ENCODE results near the gene ABTB2.
A peak's percentile ranks its signal among the peaks of the same experiment; 100 is the strongest.

ABTB2 gene

GRCh38 chr11:34380696-34381095 is 22.9 kb upstream of the ABTB2 start:
- DNase-seq (ENCODE audit: low spot score), result no peak

GRCh38 chr11:34379539-34379938 is 21.7 kb upstream of the ABTB2 start:
- no peak for TF ChIP-seq CTCF (IDR thresholded peaks at IDR 0.05; ENCODE audit: extremely low read depth, missing control alignments)
- no peak for DNase-seq (ENCODE audit: low spot score)

More at GRCh38 chr11:34380696-34381095, 22.9 kb upstream of the ABTB2 start:
- no peak for TF ChIP-seq CTCF (IDR thresholded peaks at IDR 0.05; ENCODE audit: extremely low read depth, missing control alignments)

- no peak for TF ChIP-seq CTCF (IDR thresholded peaks at IDR 0.05; ENCODE audit: extremely low read depth, missing control alignments)
- no peak for DNase-seq (ENCODE audit: low spot score)
Observed at GRCh38 chr11:34379079-34379478, 21.3 kb upstream of the ABTB2 start.

- TF ChIP-seq CTCF (IDR thresholded peaks at IDR 0.05; ENCODE audit: extremely low read depth, missing control alignments), result no peak
- DNase-seq (ENCODE audit: low spot score), result no peak
Observed at GRCh38 chr11:34373727-34374126, 15.9 kb upstream of the ABTB2 start.

- peak; percentile 31 for DNase-seq (ENCODE audit: low spot score)
- peak; percentile 33 for TF ChIP-seq CTCF (IDR thresholded peaks at IDR 0.05; ENCODE audit: extremely low read depth, missing control alignments)
Observed at GRCh38 chr11:34366522-34366921, 8.7 kb upstream of the ABTB2 start.

- no peak for DNase-seq (ENCODE audit: low spot score)
- TF ChIP-seq CTCF (IDR thresholded peaks at IDR 0.05; ENCODE audit: extremely low read depth, missing control alignments), result no peak
Observed at GRCh38 chr11:34364102-34364501, 6.3 kb upstream of the ABTB2 start.

GRCh38 chr11:34363363-34364084 is 5.7 kb upstream of the ABTB2 start:
- no peak for TF ChIP-seq CTCF (IDR thresholded peaks at IDR 0.05; ENCODE audit: extremely low read depth, missing control alignments)
- DNase-seq (ENCODE audit: low spot score), result no peak

Data from GM20000 (cell line).